Renal cortex interstitium (tissue), 11 donors: ENCODE measurements around the gene PLA2G5. TPM values are rescaled to one million over a fixed set of nuclear protein-coding genes. Genes with fewer than 3 reads are reported as not detected.

Source experiments
- DNase-seq, 11 donors: peaks; one replicate each; pipeline ENCODE4 v3.0.0-alpha.2; 2013; ENCODE audit warnings: low read depth in 9 of 11, low spot score in 4 of 11; ENCODE audit errors: extremely low read depth in 1 of 11
- polyA plus RNA-seq, 3 donors: library from polyadenylated mRNA; unstranded; fragments of 120-200 nt; gene quantifications; one replicate each; pipeline ENCODE4 v1.2.1, GENCODE V29; 2013; ENCODE audit not compliant: insufficient read length in 3 of 3

PLA2G5 gene
- polyA plus RNA-seq, 3 donors = not detected

DNA sequence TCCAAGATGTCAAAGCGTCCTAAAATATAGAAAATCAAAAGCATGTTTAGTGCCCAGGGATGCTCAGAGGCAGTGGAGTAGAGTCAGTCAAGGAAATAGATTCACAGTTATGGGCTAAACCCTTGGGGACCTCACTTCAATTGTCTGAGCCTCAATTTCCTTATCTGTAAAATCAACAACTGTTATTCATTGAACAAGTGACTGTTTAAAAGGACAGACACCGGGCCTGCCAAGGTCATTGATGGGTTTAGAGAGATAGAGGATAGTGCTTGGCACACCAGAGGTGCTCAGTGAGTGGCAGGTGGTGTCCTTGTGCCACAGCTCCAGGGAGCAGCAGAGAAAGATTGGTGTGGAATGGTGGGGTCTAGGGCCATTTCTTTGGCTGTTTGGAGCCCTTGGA is 12.8 kb downstream of the PLA2G5 start:
- no peak for DNase-seq

DNA sequence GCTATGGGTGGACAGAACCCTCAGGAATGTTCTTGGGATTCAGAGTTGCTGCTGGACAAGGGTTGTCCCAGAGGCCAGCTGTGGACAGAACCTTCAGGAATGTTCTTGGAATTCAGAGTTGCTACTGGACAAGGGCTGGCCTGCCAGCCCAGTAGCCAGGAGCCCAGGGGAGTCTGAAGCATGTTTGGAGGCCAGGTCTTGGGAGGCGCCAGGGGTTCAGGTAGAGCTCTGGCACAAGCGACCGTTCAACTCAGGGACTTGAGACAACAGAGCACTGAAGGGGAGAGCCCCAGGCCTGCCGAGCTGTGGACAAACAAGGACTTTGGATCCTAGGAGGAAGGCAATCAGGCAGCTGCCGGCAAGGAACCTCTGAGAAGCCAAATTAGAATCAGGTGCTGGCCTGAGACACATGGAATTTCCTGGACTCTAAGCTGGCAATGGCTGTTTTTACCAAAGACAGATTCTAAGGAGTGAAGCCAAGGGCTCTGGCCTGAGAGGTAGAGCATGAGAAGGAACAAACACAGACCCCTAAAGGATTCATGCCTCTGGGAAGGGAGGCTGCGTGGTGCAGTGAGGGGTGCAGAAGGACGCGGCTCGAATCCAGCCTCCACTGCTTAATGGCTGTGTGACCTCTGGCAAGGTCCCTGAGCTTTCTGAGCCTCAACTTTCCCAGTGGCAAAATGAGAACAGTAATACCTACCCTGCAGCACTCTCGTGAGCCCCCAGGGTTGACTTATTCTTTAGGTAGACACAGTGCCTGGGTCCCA is 13.4 kb downstream of the PLA2G5 start:
- no peak for DNase-seq

DNA sequence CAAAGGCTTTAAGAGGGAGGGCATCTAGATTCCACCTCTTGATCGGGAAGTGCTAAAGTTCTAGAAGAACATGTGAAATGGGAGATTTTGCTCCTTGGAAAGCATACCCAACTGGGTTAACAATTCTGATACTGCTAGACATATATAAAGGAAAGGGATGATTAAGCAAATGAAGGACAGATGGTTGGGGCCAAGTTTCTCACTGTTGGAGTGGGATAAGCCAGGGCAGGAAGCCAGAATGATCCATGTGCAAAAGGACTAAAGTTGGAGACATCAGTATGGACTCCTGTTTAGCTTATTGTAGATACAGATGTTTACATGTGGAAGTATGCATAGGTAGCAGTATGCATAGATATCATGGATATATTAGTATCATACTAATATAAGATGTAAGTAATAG is 16.8 kb downstream of the PLA2G5 start:
- DNase-seq = no peak

DNA sequence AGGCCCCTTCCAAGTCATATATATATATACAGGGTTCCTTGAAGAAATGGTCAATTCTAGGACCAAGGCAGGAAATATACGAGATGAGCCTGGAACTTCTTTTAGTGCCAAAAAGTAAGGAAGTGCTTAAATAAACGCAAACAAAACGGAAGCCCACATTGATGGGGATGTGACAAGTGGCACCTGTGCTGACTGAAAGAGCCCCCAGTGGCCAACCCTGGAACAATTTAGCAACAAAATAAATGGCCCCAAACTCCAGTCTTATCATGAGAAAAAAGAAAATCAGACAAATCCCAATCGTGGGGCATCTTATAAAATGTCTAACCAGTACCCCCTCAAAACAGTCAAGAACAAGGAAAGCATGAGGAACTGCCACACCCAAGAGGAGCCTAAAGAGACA is 17.7 kb downstream of the PLA2G5 start:
- DNase-seq = no peak

DNA sequence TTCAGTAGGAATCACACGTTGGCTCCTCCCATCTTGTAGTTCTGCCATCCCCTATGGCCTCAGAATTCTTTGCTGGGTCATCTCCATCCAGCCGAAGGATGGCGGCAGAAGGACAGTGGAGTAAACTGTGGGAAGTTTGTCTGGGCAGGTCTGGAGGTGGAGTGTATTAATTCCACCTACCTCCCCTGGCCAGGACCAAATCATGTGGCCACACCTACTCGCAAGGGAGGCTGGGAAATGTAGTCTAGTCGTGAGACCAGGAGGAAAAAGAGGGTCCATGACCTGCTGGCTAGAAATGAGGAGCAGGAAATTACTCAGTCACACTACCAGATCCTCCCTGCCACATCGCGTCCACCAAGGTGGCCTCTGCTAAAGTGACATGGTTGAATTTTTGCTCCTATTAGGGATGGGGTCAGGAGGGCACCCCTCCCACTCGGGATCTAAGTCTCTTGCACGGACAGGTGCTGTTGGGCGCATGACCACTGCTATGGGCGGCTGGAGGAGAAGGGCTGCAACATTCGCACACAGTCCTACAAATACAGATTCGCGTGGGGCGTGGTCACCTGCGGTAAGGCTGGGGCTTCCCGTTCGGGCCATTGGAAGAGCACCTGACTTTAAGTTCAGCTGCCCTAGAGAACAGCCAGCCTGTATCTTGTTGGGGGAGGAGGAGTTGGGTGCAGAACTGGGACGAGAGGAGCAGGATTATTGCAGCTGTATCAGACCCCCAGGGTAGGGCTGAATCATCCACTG is 19.5 kb downstream of the PLA2G5 start:
- DNase-seq = no peak

DNA sequence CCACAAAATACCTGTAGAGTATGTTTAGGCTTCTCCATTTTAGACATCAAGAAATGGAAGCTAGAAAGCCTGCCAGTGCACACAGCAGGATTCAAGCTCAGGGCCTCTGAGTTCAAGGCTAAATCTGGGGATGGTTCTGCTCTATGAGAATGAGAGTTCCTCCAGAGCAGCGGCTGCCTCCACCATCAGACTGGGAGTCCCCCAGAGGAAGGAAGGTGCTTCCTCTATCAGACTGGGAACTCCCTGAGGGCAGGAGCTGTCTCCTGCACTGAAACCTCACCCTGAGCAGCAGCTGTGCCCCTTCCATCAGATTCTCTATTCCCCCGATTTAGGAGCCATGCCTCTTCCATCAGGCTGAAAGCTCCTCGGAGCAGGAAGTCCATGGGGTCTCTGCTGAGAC is 20.1 kb downstream of the PLA2G5 start:
- no peak for DNase-seq

DNA sequence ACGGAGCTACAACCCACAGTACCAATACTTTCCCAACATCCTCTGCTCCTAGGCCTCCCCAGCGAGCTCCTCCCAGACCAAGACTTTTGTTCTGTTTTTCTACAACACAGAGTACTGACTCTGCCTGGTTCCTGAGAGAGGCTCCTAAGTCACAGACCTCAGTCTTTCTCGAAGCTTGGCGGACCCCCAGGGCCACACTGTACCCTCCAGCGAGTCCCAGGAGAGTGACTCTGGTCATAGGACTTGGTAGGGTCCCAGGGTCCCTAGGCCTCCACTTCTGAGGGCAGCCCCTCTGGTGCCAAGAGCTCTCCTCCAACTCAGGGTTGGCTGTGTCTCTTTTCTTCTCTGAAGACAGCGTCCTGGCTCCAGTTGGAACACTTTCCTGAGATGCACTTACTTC is 20.6 kb downstream of the PLA2G5 start:
- no peak for DNase-seq

DNA sequence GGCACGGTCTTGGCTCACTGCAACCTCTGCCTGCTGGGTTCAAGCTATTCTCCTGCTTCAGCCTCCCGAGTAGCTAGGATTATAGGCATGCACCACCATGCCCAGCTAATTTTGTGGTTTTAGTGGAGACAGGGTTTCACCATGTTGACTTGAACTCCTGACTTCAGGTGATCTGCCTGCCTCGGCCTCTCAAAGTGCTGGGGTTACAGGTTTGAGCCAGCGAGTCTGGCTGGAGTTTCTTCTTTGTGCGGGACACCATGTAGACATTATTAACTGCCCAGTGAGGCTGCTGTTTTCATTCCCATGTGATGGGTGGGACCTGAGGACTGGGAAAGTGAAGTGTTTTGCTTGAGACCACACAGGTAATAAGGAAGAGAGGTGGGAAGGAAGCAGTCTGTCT is 23.3 kb downstream of the PLA2G5 start:
- DNase-seq = no peak

DNA sequence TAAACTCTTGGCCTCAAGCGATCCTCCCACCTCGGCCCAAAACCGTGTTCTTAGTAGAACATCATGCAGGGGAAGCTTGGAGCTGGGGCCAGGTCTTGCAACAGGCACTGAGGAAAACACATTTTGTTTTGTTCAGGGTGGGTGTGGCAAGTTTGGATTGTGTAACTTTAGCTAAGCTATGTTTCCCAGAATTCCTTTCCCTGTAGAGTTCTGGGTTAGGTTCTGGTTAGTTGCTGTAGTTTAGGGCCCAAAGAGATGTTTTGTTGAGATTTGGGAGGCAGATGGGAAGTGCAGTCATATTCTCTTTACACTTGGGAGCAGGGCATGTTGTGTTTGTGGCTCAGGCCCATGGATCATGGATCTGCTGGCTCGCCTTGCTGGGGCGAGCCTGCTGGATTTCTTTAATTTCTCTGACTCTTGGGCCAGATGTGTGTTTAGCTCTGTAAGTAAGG is 24.0 kb downstream of the PLA2G5 start:
- no peak for DNase-seq

DNA sequence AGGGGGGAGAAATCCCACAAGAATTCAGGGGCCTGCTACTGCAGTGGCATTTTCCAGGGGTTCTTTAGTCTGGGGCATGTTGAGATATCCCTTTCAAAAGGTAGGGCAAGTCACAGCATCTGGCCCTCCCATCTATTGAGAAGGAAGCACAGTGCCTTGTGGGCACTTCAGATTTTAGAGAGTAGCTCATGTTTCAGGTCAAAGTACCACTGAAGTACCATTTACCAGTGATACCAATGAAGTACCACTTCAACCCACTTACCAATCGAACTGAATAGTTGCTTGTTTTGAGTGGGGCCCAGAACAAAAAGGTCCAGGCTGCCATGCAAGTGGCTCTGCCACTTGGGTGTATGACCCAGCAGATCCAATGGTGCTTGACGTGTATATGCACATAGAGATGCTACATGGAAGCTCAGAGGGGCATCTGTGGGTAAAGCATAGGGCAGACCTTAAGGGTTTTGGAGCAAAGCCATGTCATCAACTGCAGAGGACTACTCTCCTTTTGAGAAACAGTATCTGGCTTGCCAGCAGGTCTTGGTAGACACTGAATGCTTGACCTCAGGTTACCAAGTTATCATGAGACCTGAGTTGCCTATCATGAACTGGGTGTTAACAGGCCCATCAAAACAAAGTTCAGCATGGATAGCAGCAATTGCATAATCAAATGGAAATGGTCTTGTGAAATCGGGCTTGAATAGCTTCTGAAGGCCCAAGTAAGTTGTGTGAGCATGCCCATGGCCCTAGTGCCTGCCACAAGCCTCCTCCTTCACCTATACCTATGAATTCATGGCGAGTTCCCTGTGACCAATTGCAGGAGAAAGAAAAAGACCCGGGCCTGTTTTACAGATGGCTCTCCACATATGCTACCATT is 25.8 kb downstream of the PLA2G5 start:
- DNase-seq = no peak

DNA sequence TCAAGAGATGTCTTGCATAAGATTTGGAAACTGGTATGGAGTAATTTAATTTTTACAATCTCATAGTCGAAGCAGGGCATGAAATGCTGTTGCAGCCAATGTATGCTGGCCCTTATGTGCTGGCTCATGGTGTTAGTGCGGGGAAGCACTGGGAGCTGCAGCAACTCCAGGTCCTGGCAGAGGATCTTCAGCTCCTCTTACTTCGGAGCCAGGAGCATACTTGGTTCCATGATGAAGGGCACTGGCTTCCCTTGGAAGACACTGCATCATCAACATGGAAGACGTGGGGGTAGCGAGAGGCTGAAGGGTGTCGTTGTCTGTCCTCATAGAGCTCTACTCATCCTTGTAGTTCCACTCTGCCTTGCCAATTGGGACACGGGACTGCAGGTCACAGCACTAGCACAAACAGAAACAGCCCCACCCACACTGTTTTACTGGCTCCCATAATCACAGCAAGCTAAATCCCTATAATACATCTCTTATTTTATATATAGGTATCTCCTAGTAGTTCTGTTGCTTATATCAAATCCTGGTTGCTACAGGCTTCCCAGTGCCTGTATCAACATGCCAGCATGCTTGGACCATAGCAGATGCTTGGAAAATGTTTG is 26.9 kb downstream of the PLA2G5 start:
- no peak for DNase-seq

DNA sequence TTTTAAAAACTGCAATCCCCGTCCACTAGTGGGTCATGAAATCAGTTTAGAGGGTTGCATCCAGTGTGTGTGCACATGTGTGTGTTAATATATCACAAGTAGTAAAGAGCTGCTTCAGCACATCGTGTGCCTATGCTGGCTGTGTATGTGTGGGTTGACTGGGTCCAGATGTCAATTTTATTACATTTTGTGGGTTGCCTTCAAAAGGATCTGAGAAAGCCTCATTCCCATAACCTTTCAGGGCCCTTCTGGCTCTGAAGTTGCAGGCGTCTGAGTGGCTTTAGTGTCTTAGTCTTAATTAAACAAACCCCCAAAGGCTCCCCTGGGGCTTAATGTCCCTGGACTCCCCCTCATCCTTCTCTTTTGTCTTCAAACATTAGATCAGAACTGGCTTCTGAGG is 29.5 kb downstream of the PLA2G5 start:
- DNase-seq = no peak

DNA sequence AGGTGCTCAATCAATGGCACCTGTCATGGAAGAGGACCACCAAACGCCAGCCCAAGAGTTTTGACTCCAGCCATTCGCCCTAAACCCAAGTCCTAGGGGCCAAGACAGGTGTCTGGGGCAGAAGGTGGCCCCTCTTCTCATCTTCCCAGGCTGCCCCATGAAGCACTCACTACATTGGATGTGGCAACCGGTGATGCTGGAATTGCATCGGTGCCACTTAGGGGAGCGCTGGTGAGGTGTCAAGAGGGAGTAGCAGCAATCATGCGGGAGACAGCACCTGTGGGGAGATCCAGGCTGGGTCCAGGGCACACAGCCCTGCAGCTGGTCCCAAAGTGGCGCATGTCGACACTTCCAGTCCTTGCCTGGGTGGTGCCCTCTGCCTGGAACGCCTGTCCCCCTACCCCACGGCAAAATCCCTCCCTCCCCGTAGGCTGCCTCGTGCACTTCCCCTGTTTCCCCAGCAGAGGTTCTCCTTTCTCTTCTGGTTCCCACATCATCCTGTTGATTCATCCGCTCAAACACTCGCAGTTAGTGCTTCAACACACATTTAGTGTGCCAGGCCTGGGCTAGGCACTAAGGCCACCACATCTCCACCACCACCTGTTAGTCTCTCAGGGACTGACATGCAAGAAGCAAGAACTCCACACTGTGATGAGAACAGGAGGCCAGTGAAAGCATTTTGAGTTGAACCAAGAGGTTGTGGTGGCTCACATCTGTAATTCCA is 30.8 kb downstream of the PLA2G5 start:
- DNase-seq = peak in 7 of 11 donors; percentile 10 to 23 (median 17)

DNA sequence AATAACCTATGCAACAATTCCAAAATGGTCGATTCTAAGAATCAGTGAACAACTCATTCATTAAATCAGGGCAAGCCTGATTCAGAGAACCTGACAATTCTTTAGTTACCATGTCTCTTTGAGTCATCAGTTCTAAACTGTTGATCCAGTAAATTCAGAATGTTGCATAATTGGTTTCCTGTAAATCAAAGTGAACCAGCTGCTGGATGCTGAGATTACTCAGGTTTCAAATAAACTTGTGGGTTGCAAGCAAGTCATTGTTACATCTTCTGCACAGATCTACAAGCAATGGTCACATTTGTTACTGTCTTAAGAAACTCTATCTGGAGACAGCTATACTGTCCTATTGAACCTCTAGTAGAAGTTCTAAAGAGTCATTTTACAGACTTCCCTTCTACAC is 32.9 kb downstream of the PLA2G5 start:
- DNase-seq = no peak

DNA sequence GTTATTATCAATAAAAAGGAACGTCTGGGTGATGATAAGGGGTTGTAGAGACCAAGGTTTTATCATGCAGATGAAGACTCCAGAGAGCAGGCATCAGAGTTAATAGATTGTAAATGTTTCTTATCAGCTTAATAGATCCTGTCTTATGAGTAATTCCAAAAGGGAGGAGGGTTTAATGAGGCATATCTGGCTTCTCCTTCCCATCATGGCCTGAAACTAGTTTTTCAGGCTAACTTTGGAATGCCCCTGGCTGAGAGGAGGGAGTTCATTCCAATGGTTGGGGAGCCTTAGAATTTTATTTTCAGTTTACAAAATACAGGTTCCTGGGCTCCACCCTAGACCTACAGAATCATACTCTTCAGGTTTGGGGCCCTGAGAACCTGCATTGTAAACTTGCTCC is 35.9 kb downstream of the PLA2G5 start:
- peak in 1 of 11 donors; percentile 7 for DNase-seq

DNA sequence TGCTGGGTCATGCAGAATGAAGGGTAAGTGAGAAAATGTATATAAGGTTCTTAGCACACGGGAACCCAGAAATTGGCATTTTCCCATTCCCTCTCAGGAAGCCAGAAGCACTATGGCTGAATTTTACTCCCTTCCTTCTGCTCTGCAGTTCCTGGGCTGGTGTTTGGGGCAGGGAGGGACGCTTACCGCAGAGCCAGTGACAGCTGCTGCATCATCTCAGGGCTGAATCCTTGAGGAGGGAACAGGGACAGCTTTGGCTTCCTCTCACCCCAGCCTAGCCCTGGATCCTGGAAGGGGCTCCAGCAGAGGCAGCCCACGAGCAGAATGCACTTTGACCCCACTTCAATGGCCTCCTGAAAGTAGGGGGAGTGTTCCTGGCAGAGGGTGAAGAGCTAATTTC is 37.4 kb downstream of the PLA2G5 start:
- no peak for DNase-seq

DNA sequence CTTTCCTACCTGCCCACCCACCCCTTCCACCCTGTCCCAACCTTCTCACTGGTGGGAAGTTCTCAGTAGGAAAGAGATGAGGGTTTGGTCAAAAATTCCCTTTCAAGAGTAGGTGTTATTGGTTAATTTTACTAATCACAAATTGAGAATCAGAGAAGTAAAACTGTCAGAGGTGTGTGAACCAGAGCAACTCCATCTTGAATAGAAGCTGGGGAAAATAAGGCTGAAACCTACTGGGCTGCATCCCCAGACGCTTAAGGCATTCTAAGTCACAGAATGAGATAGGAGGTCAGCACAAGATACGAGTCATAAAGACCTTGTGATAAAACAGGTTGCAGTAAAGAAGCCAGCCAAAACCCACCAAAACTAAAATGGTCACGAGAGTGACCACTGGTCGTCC is 37.8 kb downstream of the PLA2G5 start:
- no peak for DNase-seq

DNA sequence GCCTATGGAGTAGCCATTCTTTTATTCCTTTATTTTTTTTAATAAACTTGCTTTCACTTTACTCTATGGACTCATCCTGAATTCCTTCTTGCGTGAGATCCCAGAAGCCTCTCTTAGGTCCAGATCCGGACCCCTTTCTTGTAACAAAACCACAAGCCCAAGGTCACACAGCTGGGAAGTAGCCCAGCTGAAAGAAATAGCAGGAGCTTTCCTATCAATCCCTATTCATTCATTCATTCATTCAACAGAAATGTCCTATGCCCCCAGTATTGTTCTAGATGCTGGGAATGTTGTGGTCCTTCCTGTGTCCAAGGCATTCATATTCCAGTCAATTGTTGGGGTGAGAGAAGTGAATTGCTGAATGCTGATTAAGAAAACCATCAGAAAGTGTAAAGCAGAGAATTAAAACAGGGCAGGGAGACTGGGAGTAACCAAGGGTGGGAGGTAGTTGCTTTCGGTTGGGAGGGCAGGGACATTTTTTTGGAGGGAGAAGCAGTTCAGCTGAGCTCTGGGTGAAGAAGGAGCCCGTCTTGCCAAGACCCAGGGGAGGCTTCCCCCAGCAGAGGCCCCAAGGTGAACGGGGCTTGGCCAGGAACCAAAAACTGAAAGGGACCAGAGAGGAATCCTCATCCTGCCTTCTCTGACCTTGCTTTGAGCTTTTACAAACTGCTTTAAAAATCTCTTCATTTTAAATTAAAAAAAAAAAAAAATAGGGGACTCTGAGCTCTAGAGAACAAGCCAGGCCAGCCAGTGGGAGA is 38.6 kb downstream of the PLA2G5 start:
- no peak for DNase-seq
